NCI-H128 (cell line): ENCODE measurements around the gene RNU5B-1.
"Not testable (repeated sequence)": the region's sequence is repeated elsewhere in the genome, so short reads cannot be mapped to it uniquely, and the experiment has no call there.

Source experiments
- DNase-seq: peaks from one replicate; lab custom pipeline; 2025; ENCODE audit not compliant: unreplicated experiment; lab: John Stamatoyannopoulos, UW

The RNU5B-1 gene

DNA sequence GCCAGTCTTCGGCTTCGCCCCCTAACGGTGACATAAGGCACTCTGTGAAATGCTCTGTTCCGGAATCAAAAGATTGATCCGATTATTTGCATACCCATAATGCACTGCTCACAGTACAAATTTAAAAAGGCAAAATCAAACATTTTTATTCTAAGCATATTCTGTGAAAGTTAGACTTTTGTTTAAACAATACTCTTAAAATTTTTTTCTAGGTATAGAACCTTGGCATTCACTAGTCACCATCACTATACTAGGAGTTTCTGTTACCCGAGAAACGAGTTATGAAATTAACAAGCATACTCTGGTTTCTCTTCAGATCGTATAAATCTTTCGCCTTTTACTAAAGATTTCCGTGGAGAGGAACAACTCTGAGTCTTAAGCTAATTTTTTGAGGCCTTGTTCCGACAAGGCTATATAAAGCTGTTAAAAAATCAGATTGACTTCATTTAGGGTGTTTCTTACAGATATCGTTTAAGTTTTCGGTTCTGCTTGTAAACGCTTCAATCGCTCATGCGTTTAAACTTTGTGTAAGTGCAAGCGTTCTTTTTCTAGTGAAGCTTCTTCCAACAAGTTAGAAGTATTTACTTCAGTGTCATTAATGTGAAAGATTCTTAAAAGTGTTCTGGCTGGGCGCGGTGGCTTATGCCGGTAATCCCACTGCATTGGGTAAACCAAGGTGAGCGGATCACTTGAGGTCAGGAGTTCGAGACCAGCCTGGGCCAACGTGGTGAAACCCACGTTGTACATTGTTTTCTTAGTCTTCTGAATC is at the start of gene RNU5B-1:
RNU5B-1 (plus strand) TSS at position 297 of the 769 bp plus-strand sequence.
- peak; percentile 57 for DNase-seq

GRCh38 chr15:65254758-65255157 is 49.7 kb upstream of the RNU5B-1 start:
- DNase-seq, result no peak

- DNase-seq, result no peak
These were observed 48.9 kb upstream of the RNU5B-1 start for GRCh38 chr15:65255486-65256140.

- no peak for DNase-seq
These were observed 45.9 kb upstream of the RNU5B-1 start for GRCh38 chr15:65258375-65259262.

DNA sequence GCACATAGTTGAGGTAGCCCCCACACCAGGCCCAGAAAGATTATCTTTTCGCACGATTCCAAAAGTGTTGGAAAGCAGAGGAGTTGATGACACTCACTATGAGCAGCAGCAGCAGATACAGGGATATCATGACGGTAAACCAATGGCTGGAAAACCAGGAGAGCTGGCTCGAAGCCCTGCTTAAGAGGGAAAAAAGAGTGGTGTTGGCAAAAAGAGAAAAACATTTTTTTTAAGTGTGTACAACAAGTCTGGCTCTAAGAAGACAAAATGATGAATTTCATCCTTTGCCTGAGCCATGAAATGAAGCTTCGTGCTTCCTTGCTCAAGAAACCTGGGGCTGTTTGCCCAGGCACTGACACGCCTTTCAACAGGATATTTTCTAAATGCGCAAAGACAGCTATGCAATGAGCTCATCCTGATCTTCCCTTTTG is 45.1 kb upstream of the RNU5B-1 start:
- no peak for DNase-seq

DNA sequence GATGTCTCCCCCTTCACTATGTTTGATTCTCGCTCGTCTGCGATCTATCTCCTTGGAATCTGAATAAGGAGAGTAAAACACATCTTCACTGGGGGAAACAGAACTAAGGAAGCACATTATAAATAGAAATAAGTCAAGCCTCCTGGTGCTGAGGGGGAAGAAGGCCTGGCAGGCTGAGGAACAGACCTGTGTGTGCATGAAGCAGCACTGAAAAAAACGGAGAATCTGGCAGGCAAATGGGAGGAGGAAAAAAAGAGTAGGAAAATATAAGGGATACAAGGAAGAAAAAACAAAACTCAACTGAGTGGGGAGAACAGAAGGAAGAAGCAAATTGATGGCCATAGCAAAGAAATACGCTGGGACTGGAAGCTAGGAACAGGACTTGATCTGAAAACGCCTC is 43.5 kb upstream of the RNU5B-1 start:
- DNase-seq, result no peak

DNA sequence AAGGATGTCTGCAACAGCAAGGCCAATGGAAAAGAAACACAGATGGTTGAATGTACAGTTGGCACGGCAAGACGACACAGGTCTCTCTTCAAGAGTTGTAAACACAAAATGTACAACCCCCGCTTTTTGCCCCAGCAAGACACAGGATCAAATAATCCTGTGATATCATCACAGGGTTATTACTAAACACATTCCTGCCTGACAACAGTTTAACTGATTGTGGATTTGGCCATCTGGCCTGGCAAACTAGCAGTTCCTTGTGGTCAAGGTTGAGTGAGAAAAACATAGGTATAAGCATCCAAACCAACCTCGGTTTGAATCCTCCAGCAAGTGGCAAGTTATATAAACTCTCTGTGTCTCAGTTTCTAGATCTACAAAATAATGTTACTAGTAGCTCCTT is 41.2 kb upstream of the RNU5B-1 start:
- no peak for DNase-seq

DNA sequence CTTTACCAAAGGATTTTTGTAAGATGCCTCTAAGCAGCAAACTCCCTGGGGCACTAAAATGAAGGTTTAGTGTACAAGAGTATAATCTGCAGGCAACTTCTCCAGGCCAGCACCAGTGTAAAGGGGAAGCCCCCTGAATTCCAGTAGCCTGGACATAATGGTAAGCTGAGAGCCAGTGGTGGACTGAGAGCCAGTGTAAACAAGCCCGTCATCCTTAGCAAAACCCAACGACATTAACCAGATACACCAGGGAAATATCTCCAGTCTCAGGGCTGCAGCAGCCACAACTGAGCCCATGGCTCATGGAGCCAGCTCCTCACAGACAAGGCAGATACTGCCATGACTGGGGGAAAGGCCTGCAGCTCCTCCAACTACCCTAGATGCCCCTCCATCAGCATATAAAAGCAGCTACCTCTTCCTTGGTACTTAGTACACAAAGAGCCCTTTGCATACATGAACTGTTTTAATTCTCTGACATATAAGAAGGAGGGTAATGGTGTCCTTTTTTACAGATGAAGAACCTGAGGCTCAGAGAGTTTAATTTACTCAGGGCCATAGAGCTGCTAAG is 39.5 kb upstream of the RNU5B-1 start:
- DNase-seq, result no peak

DNA sequence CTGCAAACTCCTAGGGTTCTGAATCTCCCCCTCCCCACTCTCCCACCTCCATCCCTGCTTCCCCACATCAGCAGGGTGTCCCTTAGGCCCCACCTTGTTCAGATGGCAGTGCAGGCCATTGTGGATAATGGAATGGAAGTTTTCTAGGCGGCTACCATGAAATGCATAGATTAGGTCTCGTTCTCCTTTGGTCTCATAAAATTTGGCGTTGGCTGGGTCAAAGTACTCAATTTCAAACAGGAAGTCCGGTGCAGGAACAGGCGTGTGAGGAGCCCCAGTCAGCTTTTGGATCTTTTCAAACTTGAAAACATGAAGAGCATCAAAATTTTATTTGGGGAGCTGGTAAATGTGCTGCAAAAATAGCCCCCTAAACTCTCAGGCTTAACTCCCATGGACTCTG is 38.0 kb upstream of the RNU5B-1 start:
- DNase-seq, result no peak

GRCh38 chr15:65268411-65268810 is 36.1 kb upstream of the RNU5B-1 start:
- no peak for DNase-seq

GRCh38 chr15:65270811-65271545 is 33.5 kb upstream of the RNU5B-1 start:
- DNase-seq, result not testable (repeated sequence)

- no peak for DNase-seq
These were observed 29.3 kb upstream of the RNU5B-1 start for GRCh38 chr15:65275104-65275727.

DNA sequence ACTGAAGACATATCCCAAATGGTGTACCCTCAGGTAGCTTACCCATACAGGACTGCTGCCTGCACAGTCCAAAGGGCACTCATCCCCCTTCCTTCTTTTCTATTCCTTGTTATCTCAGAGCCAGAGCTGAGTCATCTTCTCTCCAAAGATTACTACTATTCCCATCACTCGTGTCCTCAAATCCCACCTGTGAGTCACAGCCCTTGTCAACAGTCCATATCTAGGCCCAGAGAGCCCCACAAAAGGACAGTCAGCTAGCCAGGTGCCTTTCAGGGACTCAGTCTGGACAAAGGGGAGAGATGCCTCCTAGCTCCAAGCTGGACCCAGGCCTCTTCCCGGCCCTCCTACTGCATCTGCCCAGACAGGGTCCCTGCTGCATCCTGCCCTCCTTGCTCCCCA is 28.8 kb upstream of the RNU5B-1 start:
- DNase-seq, result no peak

DNA sequence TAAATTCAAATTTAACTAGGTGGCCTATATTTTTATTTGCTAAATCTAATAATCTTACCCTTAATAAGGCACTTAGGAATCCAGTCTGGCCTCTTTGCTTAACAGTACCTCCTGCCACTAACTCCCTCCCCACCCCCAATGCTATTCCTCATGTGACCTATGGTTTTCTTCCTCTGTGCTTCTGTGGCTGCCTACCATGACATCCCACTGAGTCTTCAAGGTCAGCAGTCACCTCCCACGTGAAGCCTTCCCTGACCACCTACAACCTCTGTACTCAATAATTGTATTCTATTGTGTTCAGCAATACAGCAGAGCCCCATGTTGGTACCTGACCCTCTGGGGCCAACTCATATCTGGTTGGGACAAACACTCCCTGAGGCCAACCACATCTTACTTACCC is 27.5 kb upstream of the RNU5B-1 start:
- no peak for DNase-seq

- no peak for DNase-seq
These were observed 26.0 kb upstream of the RNU5B-1 start for GRCh38 chr15:65278480-65278879.

DNA sequence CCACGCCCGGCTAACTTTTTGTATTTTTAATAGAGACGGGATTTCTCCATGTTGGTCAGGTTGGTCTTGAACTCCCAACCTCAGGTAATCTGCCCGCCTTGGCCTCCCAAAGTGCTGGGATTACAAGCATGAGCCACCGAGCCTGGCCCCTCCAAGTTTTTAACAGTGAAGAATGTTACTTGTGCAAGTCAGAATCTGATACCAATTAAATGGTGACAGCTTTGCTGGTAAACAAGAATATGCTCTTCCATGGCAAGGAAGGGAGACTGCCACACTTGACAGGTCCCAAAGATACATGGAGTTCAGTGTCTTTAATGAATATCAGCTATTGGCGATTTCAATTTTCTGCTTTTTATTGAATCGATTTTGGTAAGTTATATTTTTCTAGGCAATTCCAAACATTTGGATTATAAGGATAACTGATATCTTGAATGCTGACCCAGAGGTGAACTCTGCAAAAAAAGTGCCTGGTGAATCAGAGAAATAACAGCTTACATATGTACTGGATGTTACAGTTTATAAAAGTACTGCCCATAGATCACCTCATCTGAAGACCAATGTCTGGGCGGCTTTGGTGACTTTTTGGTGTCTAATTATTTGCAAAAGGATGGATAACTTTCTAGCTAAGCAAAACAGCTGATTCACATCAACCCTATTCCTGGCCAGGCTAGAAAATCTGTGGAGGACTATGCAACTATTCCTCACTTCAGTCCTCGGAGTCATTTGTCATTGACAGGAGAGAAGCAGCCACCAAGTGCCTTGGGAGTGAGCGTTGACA is 19.0 kb upstream of the RNU5B-1 start:
- no peak for DNase-seq

DNA sequence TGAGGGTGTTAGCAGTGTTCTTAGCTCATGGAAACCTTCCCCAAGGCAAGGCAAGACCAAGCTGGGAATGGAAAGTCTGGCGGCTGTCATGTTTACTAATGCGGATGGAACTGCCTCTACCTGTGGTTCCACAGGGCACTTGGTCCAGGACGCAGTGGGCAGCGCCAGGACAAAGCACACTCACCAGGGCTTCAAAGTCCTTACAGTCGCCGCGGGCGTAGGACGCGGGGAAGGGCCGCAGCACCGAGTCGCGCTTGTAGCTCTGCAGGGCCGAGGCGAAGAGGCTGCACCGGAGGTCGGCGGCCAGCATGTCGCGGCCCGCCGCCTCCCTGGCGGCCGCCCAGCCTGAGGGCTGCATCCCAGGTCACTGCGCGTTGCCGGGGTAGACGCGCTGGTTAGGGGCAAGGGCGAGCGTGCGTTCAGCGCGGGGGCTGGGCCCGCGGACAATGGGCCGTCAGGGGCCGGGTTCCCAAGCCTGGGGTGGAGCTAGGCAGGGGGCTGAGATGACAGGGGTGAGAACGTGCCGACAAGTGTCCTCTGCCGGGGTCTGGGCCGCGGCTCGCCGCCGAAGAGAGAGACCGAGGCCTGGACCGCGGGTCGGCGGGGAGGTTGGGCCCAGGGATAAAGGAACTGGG is 18.3 kb upstream of the RNU5B-1 start:
- no peak for DNase-seq

- DNase-seq, result peak; percentile 78
These were observed 17.6 kb upstream of the RNU5B-1 start, which contains the start of gene PARP16 for GRCh38 chr15:65286704-65287519. PARP16 (minus strand) TSS chr15:65286883; CDS start chr15:65286426, 457 bp downstream.
